ENCODE measurements around the gene SCYGR1.
"Not testable (repeated sequence)": the region's sequence is repeated elsewhere in the genome, so short reads cannot be mapped to it uniquely, and the experiment has no call there.

SCYGR1 gene

GRCh38 chr2:227368574-227368973 lies 19.2 kb downstream of the SCYGR1 start:
- DNase-seq, result no peak

GRCh38 chr2:227367427-227367795 lies 20.3 kb downstream of the SCYGR1 start:
- no peak for DNase-seq

- DNase-seq, result no peak
Measured at GRCh38 chr2:227366769-227367426, 20.9 kb downstream of the SCYGR1 start.

- no peak for DNase-seq
Measured at GRCh38 chr2:227365833-227366232, 21.9 kb downstream of the SCYGR1 start.

GRCh38 chr2:227364585-227365263 lies 23.0 kb downstream of the SCYGR1 start:
- not testable (repeated sequence) for DNase-seq

- DNase-seq, result peak; percentile 5
Measured at GRCh38 chr2:227363756-227364155, 24.0 kb downstream of the SCYGR1 start.

- no peak for DNase-seq
Measured at GRCh38 chr2:227360351-227360750, 27.4 kb downstream of the SCYGR1 start.

- no peak for DNase-seq
Measured at GRCh38 chr2:227351639-227352038, 36.1 kb downstream of the SCYGR1 start.

GRCh38 chr2:227349989-227350612 lies 37.6 kb downstream of the SCYGR1 start:
- DNase-seq, result no peak

- DNase-seq, result no peak
Measured at GRCh38 chr2:227348324-227348723, 39.4 kb downstream of the SCYGR1 start.

- DNase-seq, result no peak
Measured at GRCh38 chr2:227347117-227347516, 40.6 kb downstream of the SCYGR1 start.

GRCh38 chr2:227344231-227344630 lies 43.5 kb downstream of the SCYGR1 start:
- DNase-seq, result no peak

GRCh38 chr2:227341553-227341952 lies 46.2 kb downstream of the SCYGR1 start:
- no peak for DNase-seq

GRCh38 chr2:227340106-227340505 lies 47.6 kb downstream of the SCYGR1 start:
- DNase-seq, result no peak

- no peak for DNase-seq
Measured at GRCh38 chr2:227339098-227339599, 48.6 kb downstream of the SCYGR1 start.

Data from CD4-positive, alpha-beta T cell treated with Interleukin-17A for 4 hours (primary cell).